NCI-H1694 treated with DMSO at 0.1 percent for 48 hours (cell line): Measurements from ENCODE around the gene HS1BP3.

Source experiments
- DNase-seq: peaks from one replicate; lab custom pipeline; 2025; lab: John Stamatoyannopoulos, UW

Gene HS1BP3

GRCh38 chr2:20600756-20601325 is 50.1 kb downstream of the HS1BP3 start:
- peak; percentile 21 for DNase-seq

DNA sequence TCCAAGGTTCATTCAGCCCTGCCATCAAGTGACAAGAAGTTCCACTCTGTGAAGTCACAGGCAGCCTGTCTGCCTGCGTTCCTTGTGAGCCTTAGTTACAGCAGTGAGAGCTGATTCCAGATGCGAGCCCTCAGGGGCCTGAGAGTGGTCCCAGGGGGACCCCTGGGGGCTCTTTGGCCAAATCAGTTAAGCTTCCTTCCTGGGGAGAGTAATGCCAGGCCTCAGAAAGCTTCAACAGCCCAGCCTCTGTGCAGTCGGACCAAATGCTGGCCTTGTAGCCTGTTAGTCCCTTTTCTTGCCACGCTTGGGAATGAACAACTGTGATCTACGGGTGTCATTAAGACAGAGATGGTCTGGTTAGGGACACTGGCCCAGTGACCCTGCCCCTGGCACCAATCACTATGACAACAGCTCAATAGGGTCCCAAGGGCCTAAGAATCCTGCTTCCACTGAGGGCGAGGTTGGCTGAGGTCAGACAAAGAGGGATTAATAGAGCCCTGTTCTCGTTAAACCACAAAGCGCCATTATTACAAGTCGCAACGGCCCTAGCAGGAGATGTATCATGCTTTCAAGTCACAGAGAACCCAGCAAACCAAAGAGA is 50.9 kb downstream of the HS1BP3 start:
- no peak for DNase-seq

- no peak for DNase-seq
Observed at GRCh38 chr2:20599001-20599600, 51.8 kb downstream of the HS1BP3 start.

DNA sequence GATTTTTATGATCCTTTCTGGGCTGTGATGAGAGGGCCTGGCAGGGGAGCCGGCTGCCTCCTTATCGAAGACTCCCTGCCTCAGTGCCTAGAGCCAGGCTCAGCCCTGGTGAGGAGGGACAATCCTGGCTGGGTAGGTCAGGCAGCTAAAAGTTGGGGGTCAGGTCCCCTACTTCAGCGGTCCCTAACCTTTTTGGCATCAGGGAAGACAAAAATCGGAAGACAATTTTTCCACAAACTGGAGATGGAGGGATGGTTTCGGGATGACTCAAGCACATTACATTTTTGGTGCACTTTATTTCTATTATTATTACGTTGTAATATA is 53.1 kb downstream of the HS1BP3 start:
- DNase-seq = no peak

DNA sequence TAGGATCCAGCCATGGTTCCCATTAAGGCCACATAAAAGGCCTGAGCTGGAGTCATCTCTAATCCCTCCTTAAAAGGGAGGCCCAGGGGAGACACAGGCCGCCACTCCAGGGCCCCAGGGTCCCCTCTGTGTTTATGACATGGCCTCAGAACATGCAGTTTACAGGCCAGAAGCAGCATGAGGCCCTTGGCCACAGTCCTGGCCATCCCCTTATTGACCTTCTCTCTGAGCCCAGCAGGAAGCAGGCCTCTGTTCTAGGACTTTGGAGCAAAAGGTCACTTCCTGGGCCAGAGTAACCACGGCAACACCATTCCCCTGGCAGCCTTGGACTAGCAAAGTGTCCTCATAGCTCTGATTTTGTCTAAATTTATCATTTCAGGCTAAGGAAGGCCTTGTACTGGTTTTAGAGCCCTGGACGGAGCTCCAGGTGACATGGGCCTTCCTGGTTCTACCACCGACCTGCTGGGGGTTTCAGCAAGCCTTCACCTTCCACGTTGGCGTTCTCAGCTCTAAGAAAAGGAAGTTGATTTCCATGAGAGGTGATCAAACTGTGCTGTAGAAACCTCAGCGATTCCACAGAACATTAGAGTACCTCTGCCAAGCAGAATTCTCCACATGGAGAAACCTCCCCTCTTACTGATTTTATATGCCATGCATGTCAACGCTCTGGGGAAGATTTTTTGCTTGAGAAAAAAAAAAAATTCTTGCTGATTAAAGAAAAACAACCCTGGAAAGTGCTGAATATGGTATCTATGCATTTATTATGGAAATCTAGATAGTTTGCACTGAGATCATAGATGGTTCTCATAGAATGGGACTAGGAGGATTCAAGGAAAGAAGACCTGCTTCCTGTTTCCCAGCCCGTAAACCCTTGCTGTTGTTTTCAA is 53.7 kb downstream of the HS1BP3 start:
- DNase-seq = no peak

DNA sequence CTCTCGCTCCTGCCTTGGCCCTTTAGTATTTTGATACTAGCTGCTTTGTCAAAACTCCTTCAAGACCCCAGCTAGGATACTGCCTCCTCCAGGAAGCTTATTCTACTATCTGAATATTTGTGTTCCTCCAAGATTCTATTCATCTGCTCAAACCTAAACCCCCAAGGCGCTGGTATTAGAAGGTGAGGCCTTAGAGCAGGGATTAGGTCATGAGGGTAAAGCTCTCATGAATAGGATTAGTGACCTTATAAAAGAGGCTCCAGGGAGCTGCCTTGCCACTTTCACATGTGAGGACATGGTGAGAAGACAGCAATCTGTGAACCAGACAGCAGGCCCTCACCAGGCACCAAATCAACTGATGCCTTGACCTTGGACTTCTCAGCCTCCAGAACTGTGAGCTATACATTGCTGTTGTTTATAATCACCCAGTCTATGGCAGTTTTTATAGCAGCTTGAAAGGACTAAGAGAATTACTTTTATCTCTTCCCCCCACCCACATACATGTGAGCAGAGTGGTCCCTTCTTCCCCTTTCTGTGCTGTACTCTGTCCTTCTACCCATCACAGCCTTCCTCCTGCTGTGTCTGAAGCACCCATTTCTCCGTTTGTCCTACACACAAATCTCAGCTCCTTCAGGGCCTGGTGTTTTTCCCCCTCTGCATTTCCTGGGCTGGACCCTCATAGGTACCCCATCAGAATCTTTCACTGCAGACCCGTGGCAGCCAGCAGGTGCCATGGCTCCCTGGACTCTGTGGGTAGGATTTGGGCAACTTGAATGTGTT is 54.5 kb downstream of the HS1BP3 start:
- DNase-seq = no peak

GRCh38 chr2:20595439-20596192 is 55.3 kb downstream of the HS1BP3 start:
- DNase-seq = no peak

DNA sequence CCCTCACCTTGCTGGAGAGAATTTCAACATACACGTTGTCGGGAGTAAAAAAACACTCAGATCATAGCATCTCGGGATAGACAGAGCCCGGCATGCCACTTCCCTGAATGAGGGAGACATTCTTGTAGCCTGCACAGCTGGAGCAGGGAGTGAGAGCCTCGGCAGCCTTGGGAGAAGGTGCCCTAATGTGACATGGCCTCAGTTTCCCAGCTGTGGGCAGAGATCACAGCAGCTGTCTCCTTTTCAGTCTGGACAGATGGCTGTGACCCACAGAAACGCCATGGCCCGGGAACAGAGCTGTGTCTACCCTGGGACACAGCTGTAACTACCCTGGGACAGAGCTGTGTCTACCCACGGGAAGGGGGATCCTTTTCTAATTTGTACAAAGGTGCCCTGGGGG is 55.9 kb downstream of the HS1BP3 start:
- no peak for DNase-seq

DNA sequence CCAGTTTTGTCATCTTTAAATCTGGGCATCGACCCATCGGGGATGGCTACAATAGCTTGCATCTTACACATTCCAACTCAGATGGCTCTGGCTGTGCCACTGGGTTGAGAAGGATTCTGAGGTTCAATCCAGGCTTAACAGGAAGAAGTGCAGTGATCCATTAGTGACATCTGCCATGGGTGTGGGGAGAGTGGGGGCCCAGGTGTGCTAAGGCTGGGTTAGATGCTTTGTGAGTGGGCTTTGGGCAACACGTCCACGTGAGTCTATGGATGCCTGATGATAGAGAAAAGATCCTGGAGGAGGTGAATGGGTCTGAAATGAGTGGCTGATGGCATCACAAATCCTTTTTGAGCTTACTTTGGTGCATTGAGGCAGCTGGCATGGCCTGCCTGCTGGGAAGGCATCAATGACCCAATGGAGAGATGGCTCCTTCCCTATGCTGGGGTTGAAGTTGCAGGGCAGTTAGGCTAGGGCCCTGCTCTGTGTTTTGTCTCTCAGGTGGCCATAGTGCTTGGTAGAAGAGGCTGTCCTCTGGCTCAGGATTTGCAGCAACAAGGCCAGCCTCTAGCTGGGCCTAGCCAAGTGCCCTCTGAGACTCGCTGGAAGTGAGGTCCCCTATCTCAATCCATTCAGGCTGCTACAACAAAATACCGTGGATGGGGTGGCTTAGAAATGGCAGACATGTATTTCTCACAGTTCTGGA is 56.7 kb downstream of the HS1BP3 start:
- DNase-seq = no peak

GRCh38 chr2:20593072-20594034 is 57.5 kb downstream of the HS1BP3 start:
- DNase-seq = no peak

- DNase-seq = no peak
Observed at GRCh38 chr2:20592106-20593071, 58.5 kb downstream of the HS1BP3 start.

DNA sequence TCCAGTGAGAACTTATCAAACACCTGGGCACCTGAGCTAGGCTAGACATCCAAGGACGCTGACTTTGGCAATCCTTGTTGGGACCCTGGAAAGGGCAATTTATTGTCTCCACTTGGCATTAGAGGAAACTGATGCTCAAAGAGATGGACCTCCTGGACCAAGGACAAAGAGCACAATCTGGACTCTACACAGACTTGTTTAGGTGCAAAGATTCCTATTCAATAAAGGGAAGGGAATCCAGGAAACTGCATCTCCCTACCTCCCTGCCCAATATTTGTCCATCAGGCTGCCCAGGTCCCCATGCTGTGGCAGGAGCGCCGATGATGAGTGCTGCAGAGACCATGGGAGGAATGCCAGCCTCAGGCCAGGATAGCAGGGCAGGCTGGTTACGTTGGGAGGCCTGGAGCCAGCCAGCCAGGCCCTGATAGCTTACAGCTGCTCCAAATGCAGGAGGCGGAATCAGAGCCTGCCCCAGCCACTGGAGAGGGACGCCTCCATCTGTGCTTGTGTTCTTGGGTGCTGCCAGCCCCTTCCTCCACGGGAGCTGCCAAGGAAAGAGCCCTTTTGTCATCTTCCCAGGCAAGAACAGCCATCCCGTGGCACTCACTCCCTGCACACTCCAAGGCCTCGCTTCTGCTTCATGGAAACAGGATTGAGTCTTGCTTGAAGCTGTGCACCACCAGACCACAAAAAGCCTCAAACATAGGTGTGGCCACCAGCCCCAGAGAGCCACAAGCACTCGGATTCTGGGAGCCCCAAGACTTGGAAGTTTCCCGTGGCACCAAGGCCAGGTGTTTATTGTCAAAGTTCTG is 60.0 kb downstream of the HS1BP3 start:
- peak; percentile 76 for DNase-seq

DNA sequence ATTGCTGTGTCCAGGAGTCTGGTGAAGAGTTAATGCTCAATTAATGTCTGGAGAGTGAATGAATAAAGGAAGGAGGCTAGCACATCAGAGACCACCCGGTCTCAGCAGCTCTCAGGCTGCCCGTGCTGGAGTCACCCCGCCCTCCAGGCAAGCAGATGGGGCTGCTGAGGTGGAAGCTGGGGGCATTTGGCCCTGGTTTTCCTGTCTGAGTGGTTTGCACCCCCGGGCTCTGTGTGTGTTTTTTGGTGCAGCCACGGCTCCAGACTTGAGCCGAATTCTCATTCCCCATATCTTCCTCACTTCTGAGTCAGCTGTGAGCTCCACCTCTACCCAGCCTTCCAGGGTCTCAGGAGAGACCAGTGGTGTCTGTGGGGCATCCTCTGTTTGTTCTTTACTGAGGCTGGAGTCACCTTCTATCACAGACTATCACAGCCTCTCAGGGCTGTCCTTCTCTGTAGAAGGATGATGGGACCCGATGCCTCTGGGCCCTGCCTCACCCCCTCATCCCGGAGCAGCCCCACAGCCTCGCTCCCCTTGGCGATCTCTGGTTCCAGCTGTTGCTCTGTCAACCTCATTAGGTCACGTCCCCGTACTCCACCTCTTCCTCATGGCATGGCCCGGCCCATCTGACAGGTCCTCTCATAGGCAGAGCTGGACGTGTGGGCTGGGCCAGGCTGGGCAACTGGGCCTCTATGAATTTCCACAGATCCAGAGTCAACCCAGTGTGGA is 60.8 kb downstream of the HS1BP3 start:
- no peak for DNase-seq

DNA sequence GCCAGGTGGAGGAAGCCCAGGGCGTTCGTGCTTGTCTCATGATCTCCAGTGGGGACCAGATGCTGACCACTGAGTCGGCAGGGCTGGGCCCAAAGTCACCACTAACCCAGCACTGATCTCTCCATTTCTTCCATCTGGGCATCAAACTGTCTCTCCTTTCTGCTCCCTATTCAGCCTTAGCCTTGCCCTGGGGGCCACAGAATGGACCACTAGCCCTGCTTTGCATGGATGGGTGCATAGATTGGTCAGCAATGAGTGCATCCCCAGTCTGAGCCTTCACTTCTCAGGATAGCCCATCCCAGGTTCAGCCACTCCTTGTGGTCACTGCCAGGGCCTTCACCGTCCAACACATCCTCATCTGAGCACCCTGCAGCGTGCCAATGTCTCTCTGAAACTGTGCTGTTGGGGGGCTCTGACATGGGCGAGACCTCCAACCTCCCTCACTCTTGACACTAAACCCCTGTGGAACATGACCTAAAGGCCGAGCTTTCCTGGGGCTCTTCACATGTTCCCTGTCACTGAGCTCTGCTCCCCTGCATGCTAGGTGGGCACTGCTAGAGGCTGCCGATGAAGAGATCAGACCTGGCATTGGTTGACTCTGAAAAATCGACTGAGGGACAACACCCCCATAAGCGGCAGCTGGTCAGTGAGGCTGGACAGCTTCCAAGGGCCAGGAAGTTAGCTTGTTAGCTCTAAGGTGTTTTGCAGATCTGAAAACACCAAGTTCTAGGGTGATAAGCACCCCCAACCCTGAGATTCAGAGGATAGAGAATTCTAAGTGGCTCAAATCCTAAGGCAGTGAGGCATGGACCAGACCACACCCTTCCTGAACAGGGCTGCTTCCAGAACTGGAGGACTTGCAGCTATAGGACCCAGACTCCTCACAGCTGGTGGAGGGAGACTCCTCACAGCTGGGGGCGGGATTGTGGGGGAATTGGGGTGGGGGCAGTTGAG is 61.7 kb downstream of the HS1BP3 start:
- DNase-seq = no peak

GRCh38 chr2:20585710-20586594 is 64.9 kb downstream of the HS1BP3 start:
- DNase-seq = no peak
